Ovary (tissue), 10 donors: ENCODE results near the gene ZNF558. TPM values are rescaled to one million over a fixed set of nuclear protein-coding genes. Genes with fewer than 3 reads are reported as not detected.

ENCODE experiments used
- DNase-seq, 5 donors: peaks; one replicate each; pipeline ENCODE4 v3.0.0-alpha.2; 2019 to 2020
- H3K27ac ChIP-seq, 2 donors: fragments of 200-600 bp; one replicate each; pipeline versions ENCODE4 v1.5.1 to v1.8.0; 2019 to 2022
- H3K27me3 ChIP-seq: fragments of 200-600 bp; one replicate; pipeline ENCODE4 v1.8.0; 2022
- H3K36me3 ChIP-seq: fragments of 200-600 bp; sonication (generic); one replicate; pipeline ENCODE4 v1.5.1; 2019
- H3K4me1 ChIP-seq: one replicate; pipeline ENCODE4 v1.8.1; 2013; ENCODE audit warnings: mild to moderate bottlenecking, moderate library complexity; ENCODE audit not compliant: insufficient read depth
- H3K4me3 ChIP-seq: fragments of 200-600 bp; sonication (generic); one replicate; pipeline ENCODE4 v1.5.1; 2017
- H3K9me3 ChIP-seq, 2 donors: fragments of 200-600 bp in 1 of 2; sonication (generic) in 1 of 2; one replicate each; pipeline versions ENCODE4 v1.5.1 to v1.8.1; 2013 to 2019; ENCODE audit warnings: mild to moderate bottlenecking in 1 of 2, moderate library complexity in 1 of 2
- EP300 ChIP-seq: sonication (generic); formaldehyde crosslinking; IDR thresholded peaks from one replicate; pipeline ENCODE4 v1.6.1; 2017; ENCODE audit warnings: antibody characterized with exemption
- POLR2A ChIP-seq: fragments of 450-650 bp; IDR thresholded peaks from one replicate; pipeline ENCODE4 v1.6.1; 2017; ENCODE audit warnings: antibody characterized with exemption, mild to moderate bottlenecking, moderate library complexity
- WGBS, 3 donors: extraction: QIAGEN DNeasy Blood & Tissue Kit in 1 of 3; methylation state at CpG; one replicate each; pipeline versions ENCODE4 v1.1.5 to v1.1.7; 2013 to 2017; 5-methylcytosine and 5-hydroxymethylcytosine counted together
- intact Hi-C, 4 donors: fragments of 100-400 bp; cut with DNase I; formaldehyde crosslinking; loops; one replicate each; pipeline versions ENCODE4 v1.11.0 to v1.15.1; 2022 to 2023
- long read RNA-seq, 3 donors: library from polyadenylated mRNA in 2 of 3; unstranded in 2 of 3; transcript quantifications; one replicate each; pipeline ENCODE4 v2.0.0 and lab custom pipeline, GENCODE V29; 2021 to 2026
- polyA plus RNA-seq, 2 donors: library from polyadenylated mRNA; stranded (reverse); fragments of 200-250 nt in 1 of 2; fragments of 350-450 nt in 1 of 2; fragmentation: Illumina TruSeq in 1 of 2; extraction: RNeasy Lipid Tissue Mini Kit (QIAGEN cat#74804) in 1 of 2; gene quantifications; one replicate each; pipeline ENCODE4 v1.2.3, GENCODE V29; 2013 to 2014
- total RNA-seq, 7 donors: library from RNA; depleted of rRNA in 2 of 7; stranded (reverse); fragments of >200 nt in 2 of 7; fragmentation: NEBNext Ultra II Directional in 3 of 7; extraction: Animal tissue kit (Norgen Biotek cat#: 25700) in 3 of 7; gene quantifications; one replicate each; pipeline versions ENCODE4 v1.1.0 to v1.2.4, GENCODE V29; 2016 to 2023
- TF ChIP-seq, protein P1 (sequence below), 3 donors: fragments of 450-650 bp in 2 of 3; fragments of 200-600 bp in 1 of 3; IDR thresholded peaks; one replicate each; pipeline versions ENCODE4 v1.5.1 to v1.8.0; 2016 to 2022; ENCODE audit warnings: antibody characterized with exemption in 3 of 3, mild to moderate bottlenecking in 1 of 3
- donor health status: DM: no; HTN: no; CAD: no; lungs with moderate emphysema.
- donor health status: DM: no; HTN: no; CAD: no.
- donor health status: Bipolar disorder and iron deficiency.
- donor health status: DM: yes; HTN: yes; CAD: no.
- donor health status: DM: no; HTN: no; CAD: no.
- donor health status: DM: yes; HTN: yes; CAD: no.

Gene ZNF558
- 10 to 100 TPM; 28.0 to 44.2 (median 34.4) TPM for total RNA-seq
- polyA plus RNA-seq, result 10 to 100 TPM; 15.8 to 21.0 TPM
- long read RNA-seq, donor 1, full-length matches to known transcripts, result 2 of 13 reads
- long read RNA-seq, donor 1, partial matches to known transcripts, result 1 of 13 reads
- long read RNA-seq, donor 1, other reads (novel, unspliced or antisense), result 10 of 13 reads
- long read RNA-seq, donor 2, full-length matches to known transcripts, result 1 of 1 reads
- long read RNA-seq, donor 2, partial matches to known transcripts, result 0 of 1 reads
- long read RNA-seq, donor 2, other reads (novel, unspliced or antisense), result 0 of 1 reads
- long read RNA-seq, donor 3, full-length matches to known transcripts, result 12 of 50 reads
- long read RNA-seq, donor 3, partial matches to known transcripts, result 10 of 50 reads
- long read RNA-seq, donor 3, other reads (novel, unspliced or antisense), result 28 of 50 reads

DNA sequence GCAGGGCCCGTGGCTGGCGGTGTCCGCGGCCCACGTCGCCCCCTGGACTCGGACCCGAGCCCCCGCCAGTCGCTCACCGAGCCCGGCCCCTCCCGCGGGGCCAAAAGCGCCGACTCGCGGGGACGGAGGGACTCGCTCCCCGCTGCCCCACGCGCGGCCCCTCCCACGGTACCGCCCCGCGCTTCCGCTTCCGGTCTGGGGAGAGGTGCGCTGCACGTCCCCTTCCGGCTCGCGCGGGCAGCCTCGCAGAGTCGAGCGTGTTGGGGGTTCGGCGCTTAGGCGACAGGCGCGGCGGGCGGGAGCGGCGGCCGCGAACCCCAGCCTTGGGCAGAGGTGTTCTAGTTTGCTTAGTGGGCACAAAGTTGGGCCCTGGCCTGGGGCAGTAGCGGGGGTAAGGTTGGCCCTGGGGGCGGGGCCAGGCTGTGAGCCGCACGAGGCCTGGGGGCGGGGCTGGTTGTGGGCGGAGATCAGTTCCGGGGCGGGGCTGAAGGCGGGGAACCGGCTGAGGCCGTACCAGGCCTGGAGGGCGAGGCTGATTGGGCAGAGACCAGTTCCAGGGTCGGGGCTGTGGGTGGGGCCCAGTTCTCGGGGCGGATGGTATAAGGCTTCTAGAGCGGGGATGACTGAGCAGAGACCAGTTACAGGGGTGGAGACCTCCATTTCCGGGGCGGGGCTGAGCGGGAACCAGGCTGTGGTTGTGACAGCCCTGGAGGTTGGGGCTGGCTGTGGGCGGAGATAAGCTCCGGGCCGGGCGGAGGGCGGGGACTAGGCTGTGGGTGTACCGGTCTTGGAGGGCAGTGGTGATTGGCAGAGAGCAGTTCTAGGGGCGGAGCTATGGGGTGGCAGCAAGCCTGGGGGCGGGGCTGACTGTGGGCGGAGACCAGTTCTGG, at the start of gene ZNF558, which contains the start of gene MBD3L1:
ZNF558 (minus strand) TSS at position 173 of the 890 bp plus-strand sequence. CDS start 9,645 bp downstream, outside the sequence.
MBD3L1 (plus strand) TSS at position 246 of the 890 bp plus-strand sequence. CDS start 10,302 bp downstream, outside the sequence.
- no peaks in the 10 kb centered on the region for H3K36me3 ChIP-seq
- peaks cover 2% of the 10 kb centered on the region for H3K4me1 ChIP-seq
- 1 to 5% (median 1%) methylated on average over 45 to 78 of the region's 78 CpGs for WGBS, 3 donors
- TF ChIP-seq EP300, result peak; percentile 58
- TF ChIP-seq, protein P1, sequence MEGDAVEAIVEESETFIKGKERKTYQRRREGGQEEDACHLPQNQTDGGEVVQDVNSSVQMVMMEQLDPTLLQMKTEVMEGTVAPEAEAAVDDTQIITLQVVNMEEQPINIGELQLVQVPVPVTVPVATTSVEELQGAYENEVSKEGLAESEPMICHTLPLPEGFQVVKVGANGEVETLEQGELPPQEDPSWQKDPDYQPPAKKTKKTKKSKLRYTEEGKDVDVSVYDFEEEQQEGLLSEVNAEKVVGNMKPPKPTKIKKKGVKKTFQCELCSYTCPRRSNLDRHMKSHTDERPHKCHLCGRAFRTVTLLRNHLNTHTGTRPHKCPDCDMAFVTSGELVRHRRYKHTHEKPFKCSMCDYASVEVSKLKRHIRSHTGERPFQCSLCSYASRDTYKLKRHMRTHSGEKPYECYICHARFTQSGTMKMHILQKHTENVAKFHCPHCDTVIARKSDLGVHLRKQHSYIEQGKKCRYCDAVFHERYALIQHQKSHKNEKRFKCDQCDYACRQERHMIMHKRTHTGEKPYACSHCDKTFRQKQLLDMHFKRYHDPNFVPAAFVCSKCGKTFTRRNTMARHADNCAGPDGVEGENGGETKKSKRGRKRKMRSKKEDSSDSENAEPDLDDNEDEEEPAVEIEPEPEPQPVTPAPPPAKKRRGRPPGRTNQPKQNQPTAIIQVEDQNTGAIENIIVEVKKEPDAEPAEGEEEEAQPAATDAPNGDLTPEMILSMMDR (IDR thresholded peaks at IDR 0.05), result peak in 2 of 3 donors; percentile 52 to 59
- TF ChIP-seq POLR2A, result peak; percentile 91
- no peaks in the 10 kb centered on the region for H3K27me3 ChIP-seq
- no peaks in the 10 kb centered on the region for H3K9me3 ChIP-seq
- DNase-seq, result peak; percentile 99
- intact Hi-C loops, result loop anchor here in 1 of 4 donors (10.0 kb wide), 1 partner anchor 218 kb away; the partner anchor contains the start of gene ADAMTS10
- peak within 1 kb of the TSS; percentile 93 for H3K4me3 ChIP-seq
- peak within 1 kb of the TSS; percentile 42 to 96 for H3K27ac ChIP-seq

DNA sequence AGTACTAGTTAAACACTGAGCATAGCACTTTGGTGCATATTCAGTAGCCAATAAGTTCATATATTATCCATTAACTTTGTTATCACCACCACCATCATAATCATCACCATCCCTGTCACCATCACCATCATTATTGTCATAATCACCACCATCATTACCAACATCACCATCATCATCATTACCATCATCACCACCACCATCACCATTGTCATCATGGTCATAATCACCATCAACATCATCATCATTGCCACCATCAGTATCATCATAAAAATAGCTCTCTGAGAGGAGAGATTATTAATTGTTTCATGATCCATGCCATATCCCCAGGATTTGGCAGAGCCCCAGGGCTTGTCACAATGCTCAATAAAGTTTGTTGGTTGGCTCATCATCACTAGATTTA, 49.4 kb upstream of the ZNF558 start:
- Histone ChIP-seq H3K36me3 (no peaks in the 10 kb centered on the region), H3K4me3 (no peak overlapping the region), H3K27ac (no peak overlapping the region), H3K27me3 (no peaks in the 10 kb centered on the region), H3K4me1 (no peaks in the 10 kb centered on the region), H3K9me3 (no peaks in the 10 kb centered on the region)
- DNase-seq, result no peak
- no peak for TF ChIP-seq EP300
- TF ChIP-seq POLR2A, result no peak
- TF ChIP-seq, protein P1 (IDR thresholded peaks at IDR 0.05), result no peak
- intact Hi-C loops, result no loop called here

DNA sequence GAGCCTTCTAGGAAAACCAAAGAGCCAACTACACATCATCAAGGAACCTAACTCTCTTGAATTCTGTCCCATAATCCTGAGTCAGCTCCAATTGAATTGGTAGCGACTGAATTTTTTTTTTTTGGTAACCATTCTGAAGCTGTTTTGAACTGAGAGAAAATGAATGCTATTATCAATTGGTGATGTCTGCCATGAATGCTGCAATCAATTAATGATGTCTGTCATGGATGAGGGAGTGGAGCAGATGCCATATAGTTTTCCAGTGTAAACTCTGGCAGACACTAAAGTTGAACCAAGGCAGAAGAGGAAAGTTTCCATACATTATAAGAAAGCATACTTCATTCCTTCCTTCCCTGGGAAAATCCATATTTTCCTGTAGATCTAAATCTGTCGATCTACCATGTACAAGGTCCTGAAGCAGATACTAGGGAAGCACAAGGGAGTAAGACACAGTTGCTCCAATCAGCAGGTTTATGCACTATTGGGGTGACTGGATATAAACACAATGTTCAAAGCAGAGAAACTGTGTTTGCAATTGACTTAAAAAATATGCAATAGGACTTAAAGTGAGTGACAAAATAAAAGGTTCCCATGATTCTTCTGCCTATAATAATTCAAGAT, 48.9 kb upstream of the ZNF558 start:
- Histone ChIP-seq H3K36me3 (no peaks in the 10 kb centered on the region), H3K9me3 (no peaks in the 10 kb centered on the region), H3K27ac (no peak overlapping the region), H3K27me3 (no peaks in the 10 kb centered on the region), H3K4me1 (no peaks in the 10 kb centered on the region), H3K4me3 (no peak overlapping the region)
- intact Hi-C loops, result no loop called here
- TF ChIP-seq, protein P1 (IDR thresholded peaks at IDR 0.05), result no peak
- TF ChIP-seq EP300, result no peak
- no peak for TF ChIP-seq POLR2A
- WGBS, 3 donors, result 65 to 71% (median 70%) methylated on average over 2 of the region's 2 CpGs
- no peak for DNase-seq
